Parathyroid adenoma (tissue), 2 donors: Measurements from ENCODE around the gene INPP5D.

Experiments used
- H2AFZ ChIP-seq: fragments of 300-600 bp; sonication (generic); one replicate; pipeline ENCODE4 v1.7.0; 2017; ENCODE audit warnings: antibody characterized with exemption, mild to moderate bottlenecking
- H3K27ac ChIP-seq: fragments of 300-600 bp; sonication (generic); one replicate; pipeline ENCODE4 v1.7.0; 2017
- H3K27me3 ChIP-seq: fragments of 300-600 bp; sonication (generic); one replicate; pipeline ENCODE4 v1.7.0; 2017; ENCODE audit warnings: low read length; ENCODE audit not compliant: control insufficient read depth, insufficient read depth
- H3K36me3 ChIP-seq: fragments of 300-600 bp; sonication (generic); one replicate; pipeline ENCODE4 v1.7.0; 2017; ENCODE audit warnings: low read length; ENCODE audit not compliant: control insufficient read depth, insufficient read depth
- H3K4me1 ChIP-seq: fragments of 300-600 bp; sonication (generic); one replicate; pipeline ENCODE4 v1.7.0; 2017; ENCODE audit warnings: control low read depth
- H3K4me2 ChIP-seq: fragments of 300-600 bp; sonication (generic); one replicate; pipeline ENCODE4 v1.7.0; 2017; ENCODE audit warnings: low read length
- H3K4me3 ChIP-seq: fragments of 300-600 bp; sonication (generic); one replicate; pipeline ENCODE4 v1.7.0; 2017; ENCODE audit warnings: low read depth, low read length
- H3K79me2 ChIP-seq: fragments of 300-600 bp; sonication (generic); one replicate; pipeline ENCODE4 v1.7.0; 2017; ENCODE audit warnings: control low read depth
- H3K9ac ChIP-seq: fragments of 300-600 bp; sonication (generic); one replicate; pipeline ENCODE4 v1.7.0; 2017; ENCODE audit warnings: mild to moderate bottlenecking
- H3K9me3 ChIP-seq: fragments of 300-600 bp; sonication (generic); one replicate; pipeline ENCODE4 v1.7.0; 2017; ENCODE audit warnings: low read length; ENCODE audit not compliant: control insufficient read depth
- CTCF ChIP-seq: fragments of 300-600 bp; sonication (generic); IDR thresholded peaks from one replicate; pipeline ENCODE4 v1.7.0; 2017; ENCODE audit warnings: antibody characterized with exemption, mild to moderate bottlenecking
- donor health status: primary hyperparathyroidism.

The INPP5D gene

GRCh38 chr2:233075966-233076339 is 15.8 kb downstream of the INPP5D start:
- H3K4me3 ChIP-seq, result no peak overlapping the region
- H3K4me1 ChIP-seq, result peaks cover 3% of the 10 kb centered on the region
- H3K27ac ChIP-seq, result no peak overlapping the region
- no peaks in the 10 kb centered on the region for H3K79me2 ChIP-seq
- H3K9me3 ChIP-seq, result no peaks in the 10 kb centered on the region
- H3K9ac ChIP-seq, result no peak overlapping the region
- peak overlapping the region; percentile 13 for H3K4me2 ChIP-seq
- H3K27me3 ChIP-seq, result no peaks in the 10 kb centered on the region
- H2AFZ ChIP-seq, result peak overlapping the region; percentile 25
- no peaks in the 10 kb centered on the region for H3K36me3 ChIP-seq
- no peak for TF ChIP-seq CTCF

GRCh38 chr2:233076749-233077148 is 16.6 kb downstream of the INPP5D start:
- Histone ChIP-seq H3K4me1 (peaks cover 3% of the 10 kb centered on the region), H3K4me3 (no peak overlapping the region), H3K9me3 (no peaks in the 10 kb centered on the region), H3K36me3 (no peaks in the 10 kb centered on the region), H3K4me2 (peak overlapping the region; percentile 13), H2AFZ (peak overlapping the region; percentile 20), H3K27ac (no peak overlapping the region), H3K27me3 (no peaks in the 10 kb centered on the region), H3K9ac (no peak overlapping the region), H3K79me2 (no peaks in the 10 kb centered on the region)
- no peak for TF ChIP-seq CTCF

- H3K4me2 ChIP-seq, result no peak overlapping the region
- peaks cover 3% of the 10 kb centered on the region for H3K4me1 ChIP-seq
- TF ChIP-seq CTCF, result no peak
- H3K79me2 ChIP-seq, result no peaks in the 10 kb centered on the region
- no peaks in the 10 kb centered on the region for H3K27me3 ChIP-seq
- H3K27ac ChIP-seq, result no peak overlapping the region
- H3K9me3 ChIP-seq, result no peaks in the 10 kb centered on the region
- no peak overlapping the region for H2AFZ ChIP-seq
- H3K9ac ChIP-seq, result no peak overlapping the region
- H3K36me3 ChIP-seq, result no peaks in the 10 kb centered on the region
- H3K4me3 ChIP-seq, result no peak overlapping the region
Measured at GRCh38 chr2:233079473-233079877, 19.3 kb downstream of the INPP5D start.

GRCh38 chr2:233079953-233080835 is 20.1 kb downstream of the INPP5D start:
- H3K4me1 ChIP-seq, result peaks cover 3% of the 10 kb centered on the region
- no peaks in the 10 kb centered on the region for H3K9me3 ChIP-seq
- no peaks in the 10 kb centered on the region for H3K79me2 ChIP-seq
- no peak for TF ChIP-seq CTCF
- H3K27me3 ChIP-seq, result no peaks in the 10 kb centered on the region
- no peak overlapping the region for H2AFZ ChIP-seq
- no peaks in the 10 kb centered on the region for H3K36me3 ChIP-seq
- no peak overlapping the region for H3K4me3 ChIP-seq
- no peak overlapping the region for H3K9ac ChIP-seq
- H3K27ac ChIP-seq, result no peak overlapping the region
- no peak overlapping the region for H3K4me2 ChIP-seq

- H3K36me3 ChIP-seq, result no peaks in the 10 kb centered on the region
- H3K9ac ChIP-seq, result no peak overlapping the region
- no peaks in the 10 kb centered on the region for H3K79me2 ChIP-seq
- no peak for TF ChIP-seq CTCF
- no peak overlapping the region for H3K4me2 ChIP-seq
- H3K9me3 ChIP-seq, result no peaks in the 10 kb centered on the region
- peaks cover 3% of the 10 kb centered on the region for H3K4me1 ChIP-seq
- H3K4me3 ChIP-seq, result no peak overlapping the region
- no peak overlapping the region for H3K27ac ChIP-seq
- no peaks in the 10 kb centered on the region for H3K27me3 ChIP-seq
- no peak overlapping the region for H2AFZ ChIP-seq
Measured at GRCh38 chr2:233080836-233081229, 20.7 kb downstream of the INPP5D start.
